GM12878 (cell line): ENCODE measurements around the gene PDCD6IP.

Experiments
- EGR1 ChIP-seq, 2 experiments: IDR thresholded peaks; 1 replicate in 1 of 2; 2 replicates in 1 of 2; pipeline ENCODE4 v1.6.1; 2011 to 2012; ENCODE audit warnings: low read depth in 2 of 2, low read length in 2 of 2, borderline replicate concordance in 1 of 2, mild to moderate bottlenecking in 1 of 2, moderate library complexity in 1 of 2
- EP300 ChIP-seq, 2 experiments: fragments of 150-350 bp in 1 of 2; IDR thresholded peaks; 2 replicates each; pipeline ENCODE4 v1.6.1; 2011 to 2012; ENCODE audit warnings: low read depth in 2 of 2, low read length in 2 of 2, borderline replicate concordance in 1 of 2, improper control_type of control experiment in 1 of 2, inconsistent platforms in 1 of 2; ENCODE audit not compliant: control insufficient read depth in 1 of 2
- FOXM1 ChIP-seq: IDR thresholded peaks from 2 replicates; pipeline ENCODE4 v1.6.1; 2012; ENCODE audit warnings: low read depth, mild to moderate bottlenecking, inconsistent platforms, low read length, moderate library complexity
- MXI1 ChIP-seq: fragments of 150-350 bp; IDR thresholded peaks from 2 replicates; pipeline ENCODE4 v1.6.1; 2011; ENCODE audit warnings: low read depth, mild to moderate bottlenecking, inconsistent platforms, low read length, improper control_type of control experiment
- POLR2AphosphoS5 ChIP-seq: IDR thresholded peaks from 2 replicates; pipeline ENCODE4 v1.6.1; 2011; ENCODE audit warnings: mild to moderate bottlenecking, low read length, inconsistent platforms
- SIN3A ChIP-seq: IDR thresholded peaks from 2 replicates; pipeline ENCODE4 v1.6.1; 2012; ENCODE audit warnings: low read depth, low read length, improper control_type of control experiment
- YY1 ChIP-seq: IDR thresholded peaks from 2 replicates; pipeline ENCODE4 v1.6.1; 2011; ENCODE audit warnings: low read depth, mild to moderate bottlenecking, low read length
- ZNF622 ChIP-seq: fragments of 450-650 bp; IDR thresholded peaks from 2 replicates; pipeline ENCODE4 v1.6.1; 2017; ENCODE audit warnings: mild to moderate bottlenecking, inconsistent platforms
- TF ChIP-seq, protein P1 (sequence below): IDR thresholded peaks from 2 replicates; pipeline ENCODE4 v1.6.1; 2011; ENCODE audit warnings: low read depth, mild to moderate bottlenecking, low read length, moderate library complexity, borderline replicate concordance; ENCODE audit errors: extremely low read depth
- TF ChIP-seq, protein P2 (sequence below): fragments of 150-350 bp; IDR thresholded peaks from 2 replicates; pipeline ENCODE4 v1.6.1; 2016; ENCODE audit warnings: low read depth, low read length
- TF ChIP-seq, protein P3 (sequence below), 3 experiments: IDR thresholded peaks in 2 of 3; conservative IDR thresholded peaks in 1 of 3; 2 replicates each; pipeline ENCODE4 v1.5.1; 2011; ENCODE audit warnings: low read depth in 3 of 3, low read length in 3 of 3, mild to moderate bottlenecking in 3 of 3, control low read depth in 2 of 3, moderate library complexity in 2 of 3, inconsistent platforms in 1 of 3, mixed read lengths in 1 of 3; ENCODE audit not compliant: control insufficient read depth in 2 of 3, insufficient read depth in 1 of 3; ENCODE audit errors: extremely low read depth in 1 of 3
- TF ChIP-seq, protein P4 (sequence below): fragments of 450-650 bp; IDR thresholded peaks from 2 replicates; pipeline ENCODE4 v1.6.1; 2016; ENCODE audit warnings: mild to moderate bottlenecking, moderate library complexity, borderline replicate concordance
- TF ChIP-seq, protein P5 (sequence below): IDR thresholded peaks from 2 replicates; pipeline ENCODE4 v1.6.1; 2011; ENCODE audit warnings: borderline replicate concordance, low read depth, mild to moderate bottlenecking, moderate library complexity, low read length; ENCODE audit not compliant: insufficient read depth, poor library complexity, severe bottlenecking

DNA sequence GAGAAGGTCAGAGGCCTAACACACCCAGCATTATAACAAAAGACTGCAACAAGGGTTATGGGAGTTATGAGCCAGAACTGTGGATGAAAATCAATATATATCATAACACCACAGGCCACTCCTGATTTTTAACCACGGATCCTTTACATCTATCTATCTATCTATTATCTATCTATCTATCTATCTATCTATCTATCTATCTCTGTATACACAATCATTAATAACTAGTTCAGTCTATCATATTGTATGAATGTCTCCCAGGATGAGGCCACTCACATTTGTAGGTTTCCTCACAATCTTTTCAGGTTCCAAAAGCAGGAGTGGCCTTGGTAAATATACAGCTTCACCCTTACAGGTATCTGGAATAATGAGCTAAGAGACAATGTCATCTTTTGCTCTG lies 94.2 kb downstream of the PDCD6IP start:
- TF ChIP-seq, protein P1, sequence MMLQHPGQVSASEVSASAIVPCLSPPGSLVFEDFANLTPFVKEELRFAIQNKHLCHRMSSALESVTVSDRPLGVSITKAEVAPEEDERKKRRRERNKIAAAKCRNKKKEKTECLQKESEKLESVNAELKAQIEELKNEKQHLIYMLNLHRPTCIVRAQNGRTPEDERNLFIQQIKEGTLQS, result no peak
- no peak for TF ChIP-seq POLR2AphosphoS5
- TF ChIP-seq, protein P2, sequence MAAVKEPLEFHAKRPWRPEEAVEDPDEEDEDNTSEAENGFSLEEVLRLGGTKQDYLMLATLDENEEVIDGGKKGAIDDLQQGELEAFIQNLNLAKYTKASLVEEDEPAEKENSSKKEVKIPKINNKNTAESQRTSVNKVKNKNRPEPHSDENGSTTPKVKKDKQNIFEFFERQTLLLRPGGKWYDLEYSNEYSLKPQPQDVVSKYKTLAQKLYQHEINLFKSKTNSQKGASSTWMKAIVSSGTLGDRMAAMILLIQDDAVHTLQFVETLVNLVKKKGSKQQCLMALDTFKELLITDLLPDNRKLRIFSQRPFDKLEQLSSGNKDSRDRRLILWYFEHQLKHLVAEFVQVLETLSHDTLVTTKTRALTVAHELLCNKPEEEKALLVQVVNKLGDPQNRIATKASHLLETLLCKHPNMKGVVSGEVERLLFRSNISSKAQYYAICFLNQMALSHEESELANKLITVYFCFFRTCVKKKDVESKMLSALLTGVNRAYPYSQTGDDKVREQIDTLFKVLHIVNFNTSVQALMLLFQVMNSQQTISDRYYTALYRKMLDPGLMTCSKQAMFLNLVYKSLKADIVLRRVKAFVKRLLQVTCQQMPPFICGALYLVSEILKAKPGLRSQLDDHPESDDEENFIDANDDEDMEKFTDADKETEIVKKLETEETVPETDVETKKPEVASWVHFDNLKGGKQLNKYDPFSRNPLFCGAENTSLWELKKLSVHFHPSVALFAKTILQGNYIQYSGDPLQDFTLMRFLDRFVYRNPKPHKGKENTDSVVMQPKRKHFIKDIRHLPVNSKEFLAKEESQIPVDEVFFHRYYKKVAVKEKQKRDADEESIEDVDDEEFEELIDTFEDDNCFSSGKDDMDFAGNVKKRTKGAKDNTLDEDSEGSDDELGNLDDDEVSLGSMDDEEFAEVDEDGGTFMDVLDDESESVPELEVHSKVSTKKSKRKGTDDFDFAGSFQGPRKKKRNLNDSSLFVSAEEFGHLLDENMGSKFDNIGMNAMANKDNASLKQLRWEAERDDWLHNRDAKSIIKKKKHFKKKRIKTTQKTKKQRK, result no peak
- TF ChIP-seq SIN3A, result no peak
- TF ChIP-seq, protein P3, sequence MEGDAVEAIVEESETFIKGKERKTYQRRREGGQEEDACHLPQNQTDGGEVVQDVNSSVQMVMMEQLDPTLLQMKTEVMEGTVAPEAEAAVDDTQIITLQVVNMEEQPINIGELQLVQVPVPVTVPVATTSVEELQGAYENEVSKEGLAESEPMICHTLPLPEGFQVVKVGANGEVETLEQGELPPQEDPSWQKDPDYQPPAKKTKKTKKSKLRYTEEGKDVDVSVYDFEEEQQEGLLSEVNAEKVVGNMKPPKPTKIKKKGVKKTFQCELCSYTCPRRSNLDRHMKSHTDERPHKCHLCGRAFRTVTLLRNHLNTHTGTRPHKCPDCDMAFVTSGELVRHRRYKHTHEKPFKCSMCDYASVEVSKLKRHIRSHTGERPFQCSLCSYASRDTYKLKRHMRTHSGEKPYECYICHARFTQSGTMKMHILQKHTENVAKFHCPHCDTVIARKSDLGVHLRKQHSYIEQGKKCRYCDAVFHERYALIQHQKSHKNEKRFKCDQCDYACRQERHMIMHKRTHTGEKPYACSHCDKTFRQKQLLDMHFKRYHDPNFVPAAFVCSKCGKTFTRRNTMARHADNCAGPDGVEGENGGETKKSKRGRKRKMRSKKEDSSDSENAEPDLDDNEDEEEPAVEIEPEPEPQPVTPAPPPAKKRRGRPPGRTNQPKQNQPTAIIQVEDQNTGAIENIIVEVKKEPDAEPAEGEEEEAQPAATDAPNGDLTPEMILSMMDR (IDR thresholded peaks at IDR 0.05 in 2 of 3, conservative IDR thresholded peaks at IDR 0.05 in 1 of 3; ENCODE audit: control insufficient read depth in 2 of 3, extremely low read depth in 1 of 3, insufficient read depth in 1 of 3, low read depth in 3 of 3, low read length in 3 of 3), result no peak
- TF ChIP-seq, protein P4, sequence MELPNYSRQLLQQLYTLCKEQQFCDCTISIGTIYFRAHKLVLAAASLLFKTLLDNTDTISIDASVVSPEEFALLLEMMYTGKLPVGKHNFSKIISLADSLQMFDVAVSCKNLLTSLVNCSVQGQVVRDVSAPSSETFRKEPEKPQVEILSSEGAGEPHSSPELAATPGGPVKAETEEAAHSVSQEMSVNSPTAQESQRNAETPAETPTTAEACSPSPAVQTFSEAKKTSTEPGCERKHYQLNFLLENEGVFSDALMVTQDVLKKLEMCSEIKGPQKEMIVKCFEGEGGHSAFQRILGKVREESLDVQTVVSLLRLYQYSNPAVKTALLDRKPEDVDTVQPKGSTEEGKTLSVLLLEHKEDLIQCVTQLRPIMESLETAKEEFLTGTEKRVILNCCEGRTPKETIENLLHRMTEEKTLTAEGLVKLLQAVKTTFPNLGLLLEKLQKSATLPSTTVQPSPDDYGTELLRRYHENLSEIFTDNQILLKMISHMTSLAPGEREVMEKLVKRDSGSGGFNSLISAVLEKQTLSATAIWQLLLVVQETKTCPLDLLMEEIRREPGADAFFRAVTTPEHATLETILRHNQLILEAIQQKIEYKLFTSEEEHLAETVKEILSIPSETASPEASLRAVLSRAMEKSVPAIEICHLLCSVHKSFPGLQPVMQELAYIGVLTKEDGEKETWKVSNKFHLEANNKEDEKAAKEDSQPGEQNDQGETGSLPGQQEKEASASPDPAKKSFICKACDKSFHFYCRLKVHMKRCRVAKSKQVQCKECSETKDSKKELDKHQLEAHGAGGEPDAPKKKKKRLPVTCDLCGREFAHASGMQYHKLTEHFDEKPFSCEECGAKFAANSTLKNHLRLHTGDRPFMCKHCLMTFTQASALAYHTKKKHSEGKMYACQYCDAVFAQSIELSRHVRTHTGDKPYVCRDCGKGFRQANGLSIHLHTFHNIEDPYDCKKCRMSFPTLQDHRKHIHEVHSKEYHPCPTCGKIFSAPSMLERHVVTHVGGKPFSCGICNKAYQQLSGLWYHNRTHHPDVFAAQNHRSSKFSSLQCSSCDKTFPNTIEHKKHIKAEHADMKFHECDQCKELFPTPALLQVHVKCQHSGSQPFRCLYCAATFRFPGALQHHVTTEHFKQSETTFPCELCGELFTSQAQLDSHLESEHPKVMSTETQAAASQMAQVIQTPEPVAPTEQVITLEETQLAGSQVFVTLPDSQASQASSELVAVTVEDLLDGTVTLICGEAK, result no peak
- TF ChIP-seq ZNF622, result no peak
- no peak for TF ChIP-seq YY1
- TF ChIP-seq MXI1, result no peak
- TF ChIP-seq EGR1 (IDR thresholded peaks at IDR 0.05; ENCODE audit: borderline replicate concordance in 1 of 2, low read depth in 2 of 2, low read length in 2 of 2), result no peak
- no peak for TF ChIP-seq FOXM1
- no peak for TF ChIP-seq EP300 (IDR thresholded peaks at IDR 0.05; ENCODE audit: borderline replicate concordance in 1 of 2, control insufficient read depth in 1 of 2, low read depth in 2 of 2, low read length in 2 of 2)
- TF ChIP-seq, protein P5, sequence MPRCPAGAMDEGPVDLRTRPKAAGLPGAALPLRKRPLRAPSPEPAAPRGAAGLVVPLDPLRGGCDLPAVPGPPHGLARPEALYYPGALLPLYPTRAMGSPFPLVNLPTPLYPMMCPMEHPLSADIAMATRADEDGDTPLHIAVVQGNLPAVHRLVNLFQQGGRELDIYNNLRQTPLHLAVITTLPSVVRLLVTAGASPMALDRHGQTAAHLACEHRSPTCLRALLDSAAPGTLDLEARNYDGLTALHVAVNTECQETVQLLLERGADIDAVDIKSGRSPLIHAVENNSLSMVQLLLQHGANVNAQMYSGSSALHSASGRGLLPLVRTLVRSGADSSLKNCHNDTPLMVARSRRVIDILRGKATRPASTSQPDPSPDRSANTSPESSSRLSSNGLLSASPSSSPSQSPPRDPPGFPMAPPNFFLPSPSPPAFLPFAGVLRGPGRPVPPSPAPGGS, result no peak
